Testis (tissue), 3 donors: ENCODE measurements around the gene ZW10. TPM values are rescaled to one million over a fixed set of nuclear protein-coding genes. Genes with fewer than 3 reads are reported as not detected.

ENCODE experiments used
- DNase-seq: peaks from one replicate; pipeline ENCODE4 v3.0.0-alpha.2; 2019
- H3K27ac ChIP-seq, 2 donors: fragments of 200-600 bp; sonication (generic); one replicate each; pipeline ENCODE4 v1.5.1; 2019
- H3K27me3 ChIP-seq: fragments of 200-600 bp; sonication (generic); one replicate; pipeline ENCODE4 v1.5.1; 2019
- H3K36me3 ChIP-seq: fragments of 200-600 bp; sonication (generic); one replicate; pipeline ENCODE4 v1.5.1; 2017; ENCODE audit warnings: low read depth; ENCODE audit errors: missing control alignments
- H3K4me1 ChIP-seq: fragments of 200-600 bp; sonication (generic); one replicate; pipeline ENCODE4 v1.5.1; 2019
- H3K4me3 ChIP-seq, 2 donors: fragments of 200-600 bp; sonication (generic); one replicate each; pipeline ENCODE4 v1.5.1; 2017 to 2019
- H3K9me3 ChIP-seq: fragments of 200-600 bp; sonication (generic); one replicate; pipeline ENCODE4 v1.5.1; 2017
- POLR2A ChIP-seq: fragments of 450-650 bp; IDR thresholded peaks from one replicate; pipeline ENCODE4 v1.6.1; 2017; ENCODE audit warnings: antibody characterized with exemption, mild to moderate bottlenecking, moderate library complexity
- WGBS, 2 donors: methylation state at CpG; one replicate each; pipeline ENCODE4 v1.1.5; 2018; 5-methylcytosine and 5-hydroxymethylcytosine counted together
- intact Hi-C: fragments of 100-400 bp; cut with DNase I; formaldehyde crosslinking; loops from one replicate; pipeline ENCODE4 v1.15.1; 2023; ENCODE audit warnings: low total_unique reads
- polyA plus RNA-seq: library from polyadenylated mRNA; stranded (reverse); fragments of 350-450 nt; fragmentation: Illumina TruSeq; extraction: RNeasy Lipid Tissue Mini Kit (QIAGEN cat#74804); gene quantifications from one replicate; pipeline ENCODE4 v1.2.3, GENCODE V29; 2014; ENCODE audit warnings: low read depth, low replicate concordance; ENCODE audit not compliant: insufficient read depth
- total RNA-seq, 2 donors: library from RNA; depleted of rRNA; stranded (reverse); fragments of >200 nt; gene quantifications; one replicate each; pipeline ENCODE4 v1.2.3, GENCODE V29; 2016
- TF ChIP-seq, protein P1 (sequence below), 3 experiments: fragments of 450-650 bp in 2 of 3; fragments of 200-600 bp in 1 of 3; sonication (generic) in 1 of 3; IDR thresholded peaks; one replicate each; pipeline ENCODE4 v1.5.1; 2016 to 2019; ENCODE audit warnings: antibody characterized with exemption in 3 of 3, mild to moderate bottlenecking in 2 of 3, moderate library complexity in 1 of 3

Gene ZW10
- total and polyA plus RNA-seq, 3 donors from 2014 or later: 19.0 to 30.5 (median 29.6) TPM

GRCh38 chr11:113697111-113697510, 76.4 kb downstream of the ZW10 start:
- Histone ChIP-seq H3K4me1 (no peaks in the 10 kb centered on the region), H3K36me3 (no peaks in the 10 kb centered on the region), H3K9me3 (no peaks in the 10 kb centered on the region), H3K4me3 (no peak overlapping the region), H3K27ac (no peak overlapping the region), H3K27me3 (no peaks in the 10 kb centered on the region)
- intact Hi-C loops: no loop called here
- no peak for DNase-seq
- 94 to 100% methylated on average over 4 to 5 of the region's 5 CpGs for WGBS, 2 donors
- TF ChIP-seq, protein P1, sequence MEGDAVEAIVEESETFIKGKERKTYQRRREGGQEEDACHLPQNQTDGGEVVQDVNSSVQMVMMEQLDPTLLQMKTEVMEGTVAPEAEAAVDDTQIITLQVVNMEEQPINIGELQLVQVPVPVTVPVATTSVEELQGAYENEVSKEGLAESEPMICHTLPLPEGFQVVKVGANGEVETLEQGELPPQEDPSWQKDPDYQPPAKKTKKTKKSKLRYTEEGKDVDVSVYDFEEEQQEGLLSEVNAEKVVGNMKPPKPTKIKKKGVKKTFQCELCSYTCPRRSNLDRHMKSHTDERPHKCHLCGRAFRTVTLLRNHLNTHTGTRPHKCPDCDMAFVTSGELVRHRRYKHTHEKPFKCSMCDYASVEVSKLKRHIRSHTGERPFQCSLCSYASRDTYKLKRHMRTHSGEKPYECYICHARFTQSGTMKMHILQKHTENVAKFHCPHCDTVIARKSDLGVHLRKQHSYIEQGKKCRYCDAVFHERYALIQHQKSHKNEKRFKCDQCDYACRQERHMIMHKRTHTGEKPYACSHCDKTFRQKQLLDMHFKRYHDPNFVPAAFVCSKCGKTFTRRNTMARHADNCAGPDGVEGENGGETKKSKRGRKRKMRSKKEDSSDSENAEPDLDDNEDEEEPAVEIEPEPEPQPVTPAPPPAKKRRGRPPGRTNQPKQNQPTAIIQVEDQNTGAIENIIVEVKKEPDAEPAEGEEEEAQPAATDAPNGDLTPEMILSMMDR (IDR thresholded peaks at IDR 0.05): no peak
- TF ChIP-seq POLR2A: no peak

GRCh38 chr11:113695207-113695606, 78.3 kb downstream of the ZW10 start:
- H3K27me3 ChIP-seq: no peaks in the 10 kb centered on the region
- DNase-seq: no peak
- WGBS, 2 donors: 69 to 95% methylated on average over 3 to 4 of the region's 4 CpGs
- H3K4me1 ChIP-seq: no peaks in the 10 kb centered on the region
- no peak overlapping the region for H3K27ac ChIP-seq
- no peak for TF ChIP-seq POLR2A
- TF ChIP-seq, protein P1 (IDR thresholded peaks at IDR 0.05): no peak
- H3K36me3 ChIP-seq: no peaks in the 10 kb centered on the region
- intact Hi-C loops: no loop called here
- no peak overlapping the region for H3K4me3 ChIP-seq
- no peaks in the 10 kb centered on the region for H3K9me3 ChIP-seq

- H3K36me3 ChIP-seq: no peaks in the 10 kb centered on the region
- intact Hi-C loops: no loop called here
- no peak overlapping the region for H3K27ac ChIP-seq
- no peaks in the 10 kb centered on the region for H3K4me1 ChIP-seq
- H3K9me3 ChIP-seq: no peaks in the 10 kb centered on the region
- no peak for DNase-seq
- 96% methylated on average over 10 to 12 of the region's 12 CpGs for WGBS, 2 donors
- TF ChIP-seq, protein P1 (IDR thresholded peaks at IDR 0.05): no peak
- no peak for TF ChIP-seq POLR2A
- H3K27me3 ChIP-seq: no peaks in the 10 kb centered on the region
- H3K4me3 ChIP-seq: no peak overlapping the region
Observed at GRCh38 chr11:113694390-113694789, 79.1 kb downstream of the ZW10 start.

- no peak overlapping the region for H3K4me3 ChIP-seq
- no peak for DNase-seq
- H3K9me3 ChIP-seq: no peaks in the 10 kb centered on the region
- TF ChIP-seq, protein P1 (IDR thresholded peaks at IDR 0.05): no peak
- TF ChIP-seq POLR2A: no peak
- WGBS, 2 donors: 91 to 94% methylated on average over 9 to 13 of the region's 13 CpGs
- H3K4me1 ChIP-seq: no peaks in the 10 kb centered on the region
- intact Hi-C loops: no loop called here
- no peaks in the 10 kb centered on the region for H3K36me3 ChIP-seq
- H3K27me3 ChIP-seq: no peaks in the 10 kb centered on the region
- H3K27ac ChIP-seq: no peak overlapping the region
Observed at GRCh38 chr11:113693030-113693429, 80.5 kb downstream of the ZW10 start.
